GM18498 (cell line): ENCODE data around the gene SLC25A47.

Source experiments
- ATAC-seq: cut with Tn5 transposase; IDR thresholded peaks from one replicate; pipeline ENCODE4 v1.9.1; 2021; ENCODE audit warnings: mild to moderate bottlenecking, moderate library complexity; ENCODE audit not compliant: unreplicated experiment

The SLC25A47 gene

GRCh38 chr14:100322138-100322957 is 791 bp upstream of the SLC25A47 start:
- no peak for ATAC-seq

GRCh38 chr14:100323942-100324307 is 786 bp downstream of the SLC25A47 start:
- ATAC-seq, result no peak

- no peak for ATAC-seq
Observed at GRCh38 chr14:100325231-100325632, 2.1 kb downstream of the SLC25A47 start.

- no peak for ATAC-seq
Observed at GRCh38 chr14:100325958-100326357, 2.8 kb downstream of the SLC25A47 start.

- no peak for ATAC-seq
Observed at GRCh38 chr14:100327128-100327527, 4.0 kb downstream of the SLC25A47 start.

- no peak for ATAC-seq
Observed at GRCh38 chr14:100328495-100329163, 5.5 kb downstream of the SLC25A47 start.

- ATAC-seq, result no peak
Observed at GRCh38 chr14:100329233-100330006, 6.3 kb downstream of the SLC25A47 start.

GRCh38 chr14:100330007-100330344 is 6.8 kb downstream of the SLC25A47 start:
- no peak for ATAC-seq

GRCh38 chr14:100330388-100330931 is 7.3 kb downstream of the SLC25A47 start:
- no peak for ATAC-seq

- no peak for ATAC-seq
Observed at GRCh38 chr14:100332071-100332639, 9.0 kb downstream of the SLC25A47 start.

GRCh38 chr14:100332797-100333196 is 9.7 kb downstream of the SLC25A47 start:
- peak; percentile 77 for ATAC-seq

- ATAC-seq, result no peak
Observed at GRCh38 chr14:100333311-100333710, 10.2 kb downstream of the SLC25A47 start.

GRCh38 chr14:100333827-100334226 is 10.7 kb downstream of the SLC25A47 start:
- no peak for ATAC-seq

- no peak for ATAC-seq
Observed at GRCh38 chr14:100334904-100335303, 11.8 kb downstream of the SLC25A47 start.

- ATAC-seq, result no peak
Observed at GRCh38 chr14:100336618-100337530, 13.7 kb downstream of the SLC25A47 start.

- no peak for ATAC-seq
Observed at GRCh38 chr14:100339766-100340422, 16.8 kb downstream of the SLC25A47 start.

GRCh38 chr14:100340423-100340813 is 17.3 kb downstream of the SLC25A47 start:
- no peak for ATAC-seq

- ATAC-seq, result peak; percentile 52
Observed at GRCh38 chr14:100341301-100342031, 18.3 kb downstream of the SLC25A47 start.

- no peak for ATAC-seq
Observed at GRCh38 chr14:100342195-100342594, 19.1 kb downstream of the SLC25A47 start.
